HFF-Myc (cell line): ENCODE results near the gene TOX3.

Experiments
- DNase-seq: peaks from one replicate; pipeline ENCODE4 v3.0.0-alpha.2; 2011; ENCODE audit warnings: low read depth; ENCODE audit errors: extremely low read depth
- H3K4me3 ChIP-seq: replicated peaks from 2 replicates; pipeline ENCODE4 v1.5.1; 2011; ENCODE audit warnings: low read depth, mild to moderate bottlenecking, control low read depth, low read length
- TF ChIP-seq, protein P1 (sequence below): IDR thresholded peaks from 2 replicates; pipeline ENCODE4 v1.5.1; 2012; ENCODE audit warnings: mild to moderate bottlenecking, low read depth, low read length, control low read depth; ENCODE audit errors: missing control alignments

TOX3 gene

GRCh38 chr16:52471650-52472370, 75.1 kb downstream of the TOX3 start:
- TF ChIP-seq, protein P1, sequence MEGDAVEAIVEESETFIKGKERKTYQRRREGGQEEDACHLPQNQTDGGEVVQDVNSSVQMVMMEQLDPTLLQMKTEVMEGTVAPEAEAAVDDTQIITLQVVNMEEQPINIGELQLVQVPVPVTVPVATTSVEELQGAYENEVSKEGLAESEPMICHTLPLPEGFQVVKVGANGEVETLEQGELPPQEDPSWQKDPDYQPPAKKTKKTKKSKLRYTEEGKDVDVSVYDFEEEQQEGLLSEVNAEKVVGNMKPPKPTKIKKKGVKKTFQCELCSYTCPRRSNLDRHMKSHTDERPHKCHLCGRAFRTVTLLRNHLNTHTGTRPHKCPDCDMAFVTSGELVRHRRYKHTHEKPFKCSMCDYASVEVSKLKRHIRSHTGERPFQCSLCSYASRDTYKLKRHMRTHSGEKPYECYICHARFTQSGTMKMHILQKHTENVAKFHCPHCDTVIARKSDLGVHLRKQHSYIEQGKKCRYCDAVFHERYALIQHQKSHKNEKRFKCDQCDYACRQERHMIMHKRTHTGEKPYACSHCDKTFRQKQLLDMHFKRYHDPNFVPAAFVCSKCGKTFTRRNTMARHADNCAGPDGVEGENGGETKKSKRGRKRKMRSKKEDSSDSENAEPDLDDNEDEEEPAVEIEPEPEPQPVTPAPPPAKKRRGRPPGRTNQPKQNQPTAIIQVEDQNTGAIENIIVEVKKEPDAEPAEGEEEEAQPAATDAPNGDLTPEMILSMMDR: no peak
- no peak for DNase-seq
- no peak overlapping the region for H3K4me3 ChIP-seq

DNA sequence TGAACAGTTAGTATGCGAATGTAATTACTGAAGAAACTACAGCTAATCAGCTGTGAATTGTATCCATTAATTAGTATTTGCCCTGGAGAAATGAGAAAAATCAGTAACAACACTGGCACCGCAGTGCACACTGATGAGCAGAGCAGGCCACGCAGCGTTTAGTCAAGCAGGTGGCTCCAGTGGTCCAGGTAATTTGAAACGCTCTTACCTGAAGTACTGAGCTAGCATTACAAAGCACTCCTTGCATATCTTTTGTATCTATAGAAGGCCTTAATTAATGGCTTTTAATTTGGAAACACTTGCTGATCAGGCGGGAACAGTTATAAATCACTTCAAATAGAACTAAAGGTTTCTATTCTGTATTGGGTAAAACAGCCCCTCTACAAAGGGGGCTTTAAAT, 76.4 kb downstream of the TOX3 start:
- no peak for DNase-seq
- TF ChIP-seq, protein P1: no peak
- H3K4me3 ChIP-seq: no peak overlapping the region

DNA sequence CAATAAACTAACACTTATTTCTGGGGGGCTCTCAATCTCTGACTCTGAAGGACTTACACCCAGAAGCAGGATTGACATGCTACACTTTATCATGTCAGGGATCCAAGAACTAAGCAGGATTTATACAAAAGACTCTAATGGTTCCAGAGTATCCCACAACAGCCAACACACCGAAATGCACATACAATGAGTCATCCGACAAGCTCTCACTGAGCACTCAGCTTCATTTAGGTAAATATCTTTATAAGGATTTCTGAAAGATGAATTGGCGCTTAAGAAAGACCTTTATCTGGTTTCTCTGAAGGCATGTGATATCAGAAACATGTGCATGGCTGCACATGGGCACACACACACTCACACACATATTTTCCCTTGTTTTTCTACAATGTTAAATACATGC, 77.2 kb downstream of the TOX3 start:
- no peak for DNase-seq
- H3K4me3 ChIP-seq: no peak overlapping the region
- TF ChIP-seq, protein P1: no peak

DNA sequence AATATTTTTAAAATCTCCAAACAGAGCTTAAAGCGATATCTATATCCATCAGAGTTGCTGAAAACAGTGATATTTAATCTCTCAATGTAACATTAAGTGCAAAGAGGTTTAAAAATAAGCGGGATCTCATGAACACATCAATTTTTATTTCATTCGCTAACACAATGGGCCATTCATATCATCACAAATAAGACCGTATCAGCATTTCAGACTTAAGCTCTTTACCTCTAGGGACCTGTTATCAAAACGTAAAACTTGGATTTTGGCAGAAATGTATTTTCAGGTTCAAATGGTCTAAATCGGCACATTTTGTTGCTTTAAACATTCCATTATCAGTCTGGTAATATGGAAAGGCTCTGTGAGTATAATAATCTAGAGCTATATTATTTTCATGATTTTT, 77.9 kb downstream of the TOX3 start:
- no peak for DNase-seq
- no peak overlapping the region for H3K4me3 ChIP-seq
- TF ChIP-seq, protein P1: no peak

DNA sequence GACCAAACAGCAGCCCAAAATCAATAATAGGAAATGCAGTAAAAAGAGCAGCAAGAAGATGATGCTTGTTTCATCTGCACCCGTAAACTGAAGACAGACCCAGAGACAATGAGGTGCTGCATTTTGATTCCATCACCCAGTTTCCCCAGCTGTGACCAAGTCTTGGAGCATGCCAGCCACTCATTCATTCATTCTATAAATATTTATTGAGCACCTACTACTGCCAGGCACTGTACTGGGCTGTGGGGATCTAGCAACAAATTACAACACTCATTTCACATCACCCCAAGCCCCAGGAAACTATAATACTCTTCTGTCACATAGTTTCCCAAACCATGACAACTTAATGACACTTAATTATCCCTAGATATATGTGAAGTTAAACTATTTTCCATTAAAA, 79.2 kb downstream of the TOX3 start:
- no peak for DNase-seq
- no peak overlapping the region for H3K4me3 ChIP-seq
- TF ChIP-seq, protein P1: no peak

GRCh38 chr16:52466994-52467393, 79.9 kb downstream of the TOX3 start:
- TF ChIP-seq, protein P1: no peak
- DNase-seq: no peak
- no peak overlapping the region for H3K4me3 ChIP-seq
